HG02678 (cell line): ENCODE measurements around the gene FBXO2.
"Not testable (repeated sequence)": the region's sequence is repeated elsewhere in the genome, so short reads cannot be mapped to it uniquely, and the experiment has no call there.

ENCODE experiments used
- ATAC-seq: cut with Tn5 transposase; IDR thresholded peaks from one replicate; pipeline ENCODE4 v1.9.1; 2021; ENCODE audit warnings: mild to moderate bottlenecking, moderate library complexity; ENCODE audit not compliant: unreplicated experiment

FBXO2 gene

DNA sequence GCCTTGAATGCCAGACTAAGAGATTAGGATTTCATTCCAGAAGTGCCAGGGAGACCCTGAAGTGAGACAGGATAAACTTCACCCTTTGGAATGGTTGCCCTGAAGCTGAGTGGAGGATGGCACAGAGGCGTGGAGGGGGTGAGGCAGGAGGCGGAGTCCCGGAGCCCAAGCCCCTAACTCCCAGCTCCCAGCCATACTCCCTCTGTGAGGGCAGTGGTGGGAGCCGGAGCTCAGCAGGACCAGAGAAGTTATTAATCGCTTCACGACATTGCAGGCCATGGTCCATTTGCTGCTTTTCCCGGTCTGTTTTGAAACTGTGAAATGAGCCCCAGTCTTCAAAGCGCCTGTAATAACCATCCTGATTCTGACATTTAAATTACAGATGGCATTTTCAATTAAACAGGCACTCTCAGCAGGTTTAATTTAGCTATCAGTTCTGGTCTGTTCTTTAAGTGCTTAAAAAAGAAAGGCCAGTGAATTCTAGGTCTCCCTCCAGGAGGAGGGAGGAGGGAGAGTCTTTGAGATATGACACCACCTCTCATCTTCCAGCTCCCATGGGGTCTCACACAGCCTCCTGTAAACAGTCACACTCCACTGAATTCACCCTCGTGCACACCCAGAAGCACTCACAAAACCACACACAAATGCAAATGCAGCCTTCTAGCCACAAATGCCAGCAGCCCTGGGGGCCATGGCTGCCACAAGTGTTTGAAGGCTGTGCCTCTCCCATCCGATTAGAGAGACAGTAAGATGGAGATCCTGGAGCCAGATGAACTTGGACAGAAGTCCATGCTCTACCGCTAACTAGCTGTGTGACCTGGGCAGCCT, 19.6 kb downstream of the FBXO2 start:
- ATAC-seq, result no peak

DNA sequence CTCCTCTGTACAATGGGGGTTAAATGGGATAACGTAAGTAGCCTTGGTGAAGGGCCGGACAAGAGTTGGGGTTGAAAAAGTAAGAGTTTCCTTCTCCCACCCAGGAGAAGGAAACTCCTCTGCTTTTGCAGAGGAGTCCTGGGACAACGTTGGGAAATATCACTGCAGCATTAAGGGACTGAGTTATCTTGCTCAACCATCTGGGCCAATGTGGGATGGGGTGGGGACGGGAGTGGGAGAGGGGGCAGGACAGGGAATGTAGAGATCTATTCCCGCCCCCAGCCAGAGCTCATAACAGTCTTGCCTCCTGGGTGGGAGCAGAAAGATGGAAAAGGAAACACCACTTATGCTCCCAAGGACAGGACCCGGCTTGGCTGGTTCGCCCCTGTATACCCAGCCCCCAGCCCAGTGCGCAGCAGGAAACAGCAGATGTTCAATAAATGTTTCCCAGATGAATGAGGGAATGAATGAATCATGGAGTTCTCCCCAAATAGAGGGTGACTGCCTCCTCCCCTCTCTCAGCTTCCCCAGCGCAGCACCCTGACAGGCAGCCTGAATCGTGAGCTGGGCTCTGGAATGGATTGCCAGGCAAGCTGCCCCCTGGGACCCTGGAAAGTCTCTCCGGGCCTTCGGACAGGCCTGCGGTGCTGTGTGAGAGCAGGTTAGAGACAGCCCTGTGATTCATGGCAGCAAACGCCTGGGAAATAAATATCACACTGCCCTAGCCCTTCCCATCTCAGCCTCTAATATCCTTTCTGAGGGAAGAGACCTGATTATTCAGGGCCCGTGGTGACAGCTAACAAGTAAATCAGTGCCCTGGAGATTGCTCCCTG, 24.8 kb downstream of the FBXO2 start:
- no peak for ATAC-seq

DNA sequence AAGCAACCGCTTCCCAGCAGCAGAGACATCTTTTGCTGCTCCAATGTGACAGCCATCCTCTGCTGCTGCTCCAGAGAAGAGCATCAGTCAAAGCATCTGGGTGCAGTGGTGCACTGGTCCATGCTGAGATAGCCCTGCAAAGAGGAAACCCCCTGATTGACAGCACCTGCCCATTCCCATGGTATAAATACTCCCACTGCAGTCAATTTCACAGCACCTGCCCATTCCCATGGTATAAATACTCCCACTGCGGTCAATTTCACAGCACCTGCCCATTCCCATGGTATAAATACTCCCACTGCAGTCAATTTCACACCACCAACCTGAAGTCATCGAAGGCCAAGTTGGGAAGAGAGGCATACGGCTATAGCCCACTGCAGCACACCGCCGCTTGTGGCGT, 25.5 kb downstream of the FBXO2 start:
- ATAC-seq, result no peak

DNA sequence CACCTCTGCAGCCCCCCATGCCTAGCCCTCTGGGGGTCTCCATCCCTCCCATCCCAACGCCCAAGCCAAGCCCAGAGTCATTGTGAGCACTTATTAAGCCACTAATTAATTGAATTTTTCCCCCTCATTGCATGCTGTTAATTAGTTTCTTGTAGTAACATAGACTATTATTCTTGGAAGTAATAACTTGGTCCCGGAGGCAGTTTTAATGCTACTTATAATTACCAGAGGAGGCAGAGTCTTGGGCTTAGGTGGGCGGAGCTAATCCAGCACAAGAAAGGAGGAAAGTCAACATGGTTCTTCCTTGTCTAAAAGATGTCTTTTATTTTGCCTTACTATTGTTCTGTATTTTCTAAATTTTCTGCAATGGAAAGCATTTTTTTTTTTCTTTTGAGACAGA, 27.7 kb downstream of the FBXO2 start:
- ATAC-seq, result no peak

DNA sequence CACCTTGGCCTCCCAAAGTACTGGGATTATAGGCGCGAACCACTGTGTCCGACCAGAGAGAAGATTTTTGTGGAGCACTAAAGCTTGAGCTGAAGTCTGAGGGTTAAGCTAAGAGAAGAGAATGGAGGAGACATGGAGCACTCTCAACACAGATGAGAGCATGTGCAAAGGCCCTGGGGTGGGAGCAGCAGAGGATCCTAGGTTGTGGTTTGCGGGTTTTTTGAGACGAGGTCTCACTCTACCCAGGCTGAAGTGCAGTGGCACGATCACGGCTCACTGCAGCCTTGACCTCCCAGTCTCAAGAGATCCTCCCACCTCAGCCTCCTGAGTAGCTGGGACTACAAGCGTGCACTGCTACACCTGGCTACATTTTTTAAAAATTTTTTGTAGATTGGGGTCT, 30.5 kb downstream of the FBXO2 start:
- ATAC-seq, result no peak

DNA sequence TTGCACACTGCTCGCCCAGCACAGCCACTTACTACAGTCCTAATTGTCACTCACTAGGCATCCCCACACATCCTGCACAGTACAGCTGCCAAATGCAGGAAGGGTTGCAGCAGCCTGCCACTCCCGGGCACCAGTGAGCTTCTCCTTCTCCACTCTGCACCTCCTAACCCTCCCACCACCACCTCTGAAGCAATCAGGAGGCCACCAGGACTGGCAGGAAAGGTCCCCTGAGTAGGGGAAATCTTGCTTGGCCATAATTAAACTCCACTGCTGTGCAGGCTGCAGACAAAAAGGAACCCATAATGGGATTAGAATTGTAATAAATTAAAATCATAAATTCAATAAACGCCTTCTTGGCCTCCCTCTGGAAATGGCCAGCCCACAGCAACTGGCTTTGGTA, 31.8 kb downstream of the FBXO2 start:
- ATAC-seq, result no peak

DNA sequence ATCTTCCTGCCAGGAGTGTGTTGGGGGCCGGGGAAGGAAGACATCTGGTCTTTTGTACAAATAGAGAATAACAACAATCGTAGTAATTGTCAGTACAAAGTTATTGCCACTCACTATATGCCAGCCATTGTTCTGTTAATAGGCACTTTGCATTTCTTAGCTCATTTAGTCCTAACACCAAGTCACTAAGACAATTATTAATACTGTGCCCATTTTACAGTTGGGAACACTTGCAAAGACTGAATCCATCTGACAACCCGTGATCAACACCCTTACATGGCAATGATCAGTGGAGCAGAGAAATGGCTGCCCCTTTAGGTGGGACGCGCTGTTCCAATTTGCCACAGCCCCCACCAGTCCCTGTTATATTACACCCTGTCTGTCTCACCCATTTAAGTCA, 33.3 kb downstream of the FBXO2 start:
- ATAC-seq, result no peak

DNA sequence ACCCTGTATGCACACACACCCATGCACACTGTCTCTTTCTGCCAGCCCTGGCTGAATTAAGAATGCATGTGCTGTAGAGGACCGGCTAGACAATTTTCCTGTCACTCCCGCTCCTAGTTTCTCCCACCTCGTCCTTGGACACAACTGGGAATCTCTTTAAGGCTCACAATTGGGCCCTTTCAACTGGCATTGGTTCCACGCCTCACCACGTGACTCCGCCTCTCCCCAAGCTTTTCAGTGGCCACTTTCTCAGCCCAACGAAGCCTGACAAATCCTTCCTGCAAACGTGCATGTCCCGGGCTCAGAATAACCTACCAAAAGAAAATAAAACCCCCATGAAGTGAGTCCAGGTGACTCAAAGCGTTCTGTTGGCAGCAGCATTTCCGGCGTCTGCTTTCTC, 33.8 kb downstream of the FBXO2 start:
- ATAC-seq, result no peak

DNA sequence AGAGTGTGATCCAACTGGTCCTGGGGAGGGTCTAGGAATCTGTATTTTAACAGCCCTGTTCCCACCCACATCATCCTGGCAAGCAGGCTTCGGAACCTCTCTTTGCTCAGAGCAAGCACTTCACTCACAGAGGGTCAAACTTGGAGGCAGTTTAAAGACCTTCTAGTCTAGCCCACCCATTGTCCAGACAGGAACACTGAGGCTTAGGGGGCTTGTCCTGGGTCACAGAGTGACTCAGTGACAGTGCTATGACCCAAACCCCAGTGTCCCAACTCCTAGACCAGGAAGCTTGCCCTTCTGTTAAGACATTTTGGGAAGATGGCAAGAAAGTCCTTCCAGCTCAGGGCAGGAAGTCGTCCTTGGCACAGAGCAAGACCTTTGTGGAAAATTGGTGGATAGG, 36.5 kb downstream of the FBXO2 start:
- ATAC-seq, result no peak

DNA sequence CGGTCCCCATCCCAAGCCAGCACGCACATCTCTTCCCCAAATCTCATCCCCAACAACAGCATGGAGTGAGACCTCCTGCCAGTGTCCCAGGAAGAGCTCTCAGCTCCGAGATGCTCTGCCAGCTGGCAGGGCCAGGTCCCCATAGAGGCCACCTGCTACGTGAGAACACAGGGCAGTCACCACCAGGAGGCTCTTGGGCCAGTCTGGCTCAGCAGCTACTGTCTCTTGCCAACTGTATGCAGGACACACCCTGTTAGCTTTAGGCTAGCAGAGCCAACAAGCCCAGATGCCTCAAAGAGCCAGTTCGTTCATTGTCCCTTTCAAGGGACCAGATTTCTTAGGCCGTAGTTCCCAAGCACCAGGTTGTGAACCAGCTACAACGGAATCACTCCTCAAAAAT, 36.9 kb downstream of the FBXO2 start:
- no peak for ATAC-seq

DNA sequence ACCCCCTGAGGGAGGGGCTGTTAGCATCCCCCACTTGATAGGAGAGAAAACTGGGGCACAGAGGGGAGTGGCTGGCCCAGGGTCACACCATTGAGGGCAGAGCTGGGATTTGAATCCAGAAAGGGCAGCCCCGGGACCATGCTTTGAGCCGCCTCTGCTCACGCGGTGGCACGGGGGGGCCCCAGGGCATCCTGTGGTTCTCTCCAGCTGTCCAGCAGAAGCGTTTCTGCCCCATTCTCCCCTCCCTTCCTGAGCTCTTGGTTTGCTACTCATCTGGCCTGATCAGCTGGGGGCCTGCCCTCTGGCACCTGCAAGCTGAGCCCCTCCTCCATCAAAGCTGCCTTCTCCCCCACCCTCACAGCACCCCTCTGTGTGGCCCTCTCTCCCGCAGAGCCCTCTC, 37.5 kb downstream of the FBXO2 start:
- ATAC-seq, result no peak

DNA sequence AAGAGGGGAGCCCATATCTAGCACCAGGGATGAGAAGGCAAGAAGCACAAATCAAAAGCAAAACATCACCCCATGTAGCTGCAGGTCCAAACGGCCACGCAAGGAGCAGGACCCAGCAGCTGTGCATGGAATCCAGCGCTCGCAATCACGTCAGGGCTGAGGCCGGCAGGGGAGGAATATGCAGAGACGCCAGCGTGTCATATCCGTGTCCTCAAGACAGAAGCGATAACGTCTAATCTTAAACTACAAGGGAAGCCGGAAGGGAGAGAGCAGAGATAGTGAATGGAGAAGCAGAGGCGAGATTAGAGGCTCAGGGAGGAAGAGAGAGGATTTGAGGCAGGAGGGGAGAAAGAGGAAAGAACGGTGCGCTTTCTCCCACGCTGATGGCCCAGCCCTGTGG, 39.1 kb downstream of the FBXO2 start:
- ATAC-seq, result no peak

DNA sequence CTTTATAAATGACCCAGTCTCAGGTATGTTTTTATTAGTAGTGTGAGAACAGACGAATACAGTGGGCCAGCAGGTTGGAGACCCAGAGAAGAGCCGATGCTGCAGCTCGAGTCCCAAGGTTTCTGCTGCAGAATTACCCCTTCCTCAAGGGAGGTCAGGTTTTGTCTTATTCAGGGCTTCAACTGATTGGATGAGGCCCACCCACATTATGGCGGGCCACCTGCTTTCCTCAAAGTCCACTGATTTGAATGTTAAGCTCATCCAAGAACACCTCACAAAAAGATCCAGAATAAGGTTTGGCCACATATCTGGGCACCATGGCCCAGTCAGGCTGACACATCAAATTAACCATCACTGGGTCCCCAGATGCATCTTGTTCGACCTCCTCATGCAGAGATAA, 40.9 kb downstream of the FBXO2 start:
- ATAC-seq, result no peak

DNA sequence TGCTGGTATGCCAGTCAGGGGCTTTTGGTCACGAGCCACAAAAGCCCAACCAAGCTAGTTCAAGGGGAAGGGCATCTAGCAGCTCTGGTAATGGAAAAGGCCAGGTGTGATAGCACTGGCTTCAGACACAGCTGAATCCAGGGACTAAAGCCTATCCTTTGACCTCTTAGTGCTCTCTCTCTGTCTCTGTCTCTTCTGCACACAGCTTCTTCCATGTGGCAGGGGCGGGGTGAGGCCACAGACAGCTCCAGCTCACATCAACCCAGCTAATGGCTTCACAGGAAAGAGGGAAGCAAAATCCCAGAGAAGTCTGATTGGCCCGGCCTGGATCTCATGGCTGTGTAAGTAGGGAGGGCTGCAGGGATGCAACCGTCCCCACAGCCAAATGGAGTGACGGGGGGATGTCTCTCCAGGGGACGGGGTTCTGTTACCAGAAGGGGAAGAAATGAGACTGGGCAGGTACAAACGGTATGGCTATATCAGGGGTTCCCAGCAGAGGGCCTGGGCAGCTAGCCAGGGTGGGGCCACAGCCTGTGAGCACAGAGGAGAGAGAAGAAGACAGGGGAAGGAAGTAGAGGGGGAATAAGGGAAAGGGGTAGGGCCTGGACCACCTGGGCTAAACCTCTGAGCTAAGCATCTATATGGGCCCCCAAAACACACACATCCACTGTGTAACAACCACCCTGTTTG, 42.4 kb downstream of the FBXO2 start:
- ATAC-seq, result no peak

DNA sequence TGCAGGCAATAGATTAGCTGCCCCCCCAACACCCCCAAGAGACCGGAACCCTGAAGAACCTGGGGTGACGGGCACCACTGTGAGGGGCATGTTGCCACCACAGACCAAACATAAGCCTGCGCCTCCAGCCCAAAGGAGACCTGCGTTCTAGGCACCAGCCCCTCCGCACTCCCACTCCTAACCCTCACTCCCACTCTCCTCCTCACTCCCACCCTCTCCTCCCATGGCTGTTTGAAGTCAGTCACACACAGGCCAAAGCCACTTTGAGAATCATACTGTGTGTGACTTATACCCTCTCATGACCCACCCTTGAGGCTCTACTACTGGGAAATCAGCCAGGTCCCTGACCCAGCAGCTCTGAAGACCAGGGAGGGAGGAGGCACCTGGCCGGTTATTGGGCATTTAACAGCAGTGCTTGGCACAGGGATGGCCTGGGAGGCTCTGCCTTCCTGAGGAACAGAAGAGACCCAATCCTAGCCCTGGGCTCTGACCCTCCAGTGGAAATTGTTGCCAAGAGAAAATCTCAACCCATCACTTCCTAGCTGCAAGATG, 43.5 kb downstream of the FBXO2 start:
- ATAC-seq, result no peak

DNA sequence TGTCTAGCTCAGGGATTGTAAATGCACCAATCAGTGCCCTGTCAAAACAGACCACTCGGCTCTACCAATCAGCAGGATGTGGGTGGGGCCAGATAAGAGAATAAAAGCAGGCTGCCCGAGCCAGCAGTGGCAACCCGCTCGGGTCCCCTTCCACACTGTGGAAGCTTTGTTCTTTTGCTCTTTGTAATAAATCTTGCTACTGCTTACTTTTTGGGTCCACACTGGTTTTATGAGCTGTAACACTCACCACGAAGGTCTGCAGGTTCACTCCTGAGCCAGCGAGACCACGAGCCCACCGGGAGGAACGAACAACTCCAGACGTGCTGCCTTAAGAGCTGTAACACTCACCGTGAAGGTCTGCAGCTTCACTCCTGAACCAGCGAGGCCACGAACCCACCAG, 44.9 kb downstream of the FBXO2 start:
- not testable (repeated sequence) for ATAC-seq

DNA sequence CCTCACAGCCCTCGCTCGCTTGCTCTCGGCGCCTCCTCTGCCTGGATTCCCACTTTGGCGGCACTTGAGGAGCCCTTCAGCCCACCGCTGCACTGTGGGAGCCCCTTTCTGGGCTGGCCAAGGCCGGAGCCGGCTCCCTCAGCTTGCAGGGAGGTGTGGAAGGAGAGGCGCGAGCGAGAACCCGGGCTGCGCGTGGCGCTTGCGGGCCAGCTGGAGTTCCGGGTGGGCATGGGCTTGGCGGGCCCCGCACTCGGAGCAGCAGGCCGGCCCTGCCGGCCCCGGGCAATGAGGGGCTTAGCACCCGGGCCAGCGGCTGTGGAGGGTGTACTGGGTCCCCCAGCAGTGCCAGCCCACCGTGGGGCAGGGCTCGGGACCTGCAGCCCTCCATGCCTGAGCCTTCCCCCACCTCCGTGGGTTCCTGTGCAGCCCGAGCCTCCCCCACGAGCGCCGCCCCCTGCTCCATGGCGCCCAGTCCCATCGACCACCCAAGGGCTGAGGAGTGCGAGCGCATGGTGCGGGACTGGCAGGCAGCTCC, 45.6 kb downstream of the FBXO2 start:
- ATAC-seq, result not testable (repeated sequence)

DNA sequence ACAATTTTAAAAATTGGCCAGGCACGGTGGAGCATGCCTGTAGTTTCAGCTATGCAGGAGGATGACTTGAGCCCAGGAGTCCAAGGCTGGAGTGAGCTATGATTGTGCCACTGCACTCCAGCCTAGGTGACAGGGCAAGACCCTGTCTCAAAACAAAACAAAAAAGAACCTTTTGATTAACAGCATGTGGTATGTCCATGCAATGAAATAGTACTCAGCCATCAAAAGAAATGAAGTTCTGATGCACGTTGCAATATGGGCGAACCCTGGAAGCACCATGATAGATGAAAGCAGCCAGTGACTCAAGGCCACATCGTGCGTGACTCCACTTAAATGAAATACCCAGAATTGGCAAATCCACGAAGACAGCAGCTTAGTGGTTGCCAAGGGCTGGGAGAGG, 47.5 kb downstream of the FBXO2 start:
- no peak for ATAC-seq

DNA sequence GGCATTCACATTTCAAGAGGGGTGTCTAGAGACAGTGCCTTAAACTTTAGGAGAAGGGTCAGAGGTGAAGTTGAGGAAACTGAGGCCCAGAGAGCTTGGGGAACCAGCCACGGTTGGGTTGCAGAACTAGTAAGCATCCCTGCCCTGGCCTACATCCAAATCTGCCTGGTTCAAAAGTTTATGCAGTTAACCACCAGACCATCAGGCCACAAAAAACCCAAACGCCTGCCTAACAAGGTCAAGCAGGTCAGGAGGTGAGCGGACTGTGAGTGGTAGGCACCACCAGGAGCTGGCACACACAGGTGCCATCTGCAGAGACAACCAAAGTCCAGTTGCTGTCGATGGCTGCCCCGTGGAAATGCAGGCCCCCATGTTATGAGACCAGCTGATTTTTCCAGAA, 51.2 kb downstream of the FBXO2 start:
- ATAC-seq, result no peak

DNA sequence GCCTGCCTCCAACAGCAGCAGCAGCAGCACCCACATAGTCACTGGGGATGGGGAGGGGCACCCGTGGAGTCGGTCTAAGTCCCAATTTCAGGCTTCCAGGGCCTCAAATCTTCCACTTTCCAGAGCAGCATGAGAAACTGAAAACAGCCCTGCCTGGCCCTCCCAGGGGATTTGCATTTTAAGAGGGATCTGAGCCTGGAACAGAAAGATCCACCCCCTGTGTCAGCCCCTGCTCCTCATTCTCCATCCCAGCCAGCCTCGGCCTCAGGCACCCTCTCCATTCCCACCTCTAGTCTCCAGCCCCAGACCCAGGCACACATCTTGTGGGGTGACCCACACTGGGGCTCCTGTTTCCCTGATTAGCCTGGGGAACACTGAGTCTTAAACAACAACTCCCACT, 51.8 kb downstream of the FBXO2 start:
- no peak for ATAC-seq

DNA sequence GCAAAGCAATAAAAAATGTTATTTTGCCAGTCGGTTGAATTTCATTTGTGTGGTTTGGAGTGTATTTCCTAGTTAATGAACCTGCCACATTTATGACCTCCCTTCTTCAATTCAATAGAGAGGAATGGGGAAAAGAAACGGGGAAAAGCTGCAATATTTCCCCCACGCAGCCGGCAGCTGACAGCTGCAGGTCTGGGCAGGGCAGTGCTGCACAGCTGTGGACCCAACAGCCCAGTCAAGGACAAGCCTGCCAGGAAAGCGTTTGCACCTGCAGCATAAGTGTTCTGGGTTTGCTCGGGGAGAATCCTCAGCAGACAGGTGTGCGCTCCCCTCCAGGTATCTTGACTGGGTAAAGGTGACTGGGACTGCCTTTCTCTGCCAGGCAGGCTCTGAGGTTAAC, 53.4 kb downstream of the FBXO2 start:
- no peak for ATAC-seq
